HG03378 (cell line): ENCODE data around the gene TSC22D1.

Experiments
- ATAC-seq: cut with Tn5 transposase; IDR thresholded peaks from one replicate; pipeline ENCODE4 v1.9.1; 2021; ENCODE audit warnings: mild to moderate bottlenecking, moderate library complexity; ENCODE audit not compliant: unreplicated experiment

Gene TSC22D1

GRCh38 chr13:44388427-44389059, 187.6 kb downstream of the TSC22D1 start:
- no peak for ATAC-seq

- no peak for ATAC-seq
Observed at GRCh38 chr13:44386913-44387556, 189.1 kb downstream of the TSC22D1 start.

GRCh38 chr13:44385847-44386246, 190.3 kb downstream of the TSC22D1 start:
- no peak for ATAC-seq

- ATAC-seq: no peak
Observed at GRCh38 chr13:44385401-44385800, 190.7 kb downstream of the TSC22D1 start.

GRCh38 chr13:44384778-44385177, 191.4 kb downstream of the TSC22D1 start:
- ATAC-seq: no peak

GRCh38 chr13:44383945-44384344, 192.2 kb downstream of the TSC22D1 start:
- no peak for ATAC-seq

- ATAC-seq: no peak
Observed at GRCh38 chr13:44382635-44383145, 193.4 kb downstream of the TSC22D1 start.
